SK-N-SH (cell line): ENCODE results near the gene RGS7. TPM values are rescaled to one million over a fixed set of nuclear protein-coding genes. Genes with fewer than 3 reads are reported as not detected.

Experiments used
- CTCF ChIA-PET: fragments of 300-600, 350-600 bp; formaldehyde crosslinking; extraction: SDS; loops from one replicate; lab custom pipeline; 2021; lab: Yijun Ruan, JAX
- POLR2A ChIA-PET: fragments of 350-600 bp; sonication (Branson Sonifier 250); formaldehyde crosslinking; extraction: SDS; loops from one replicate; lab custom pipeline; 2020; ENCODE audit warnings: antibody characterized with exemption, inconsistent platforms; lab: Yijun Ruan, JAX
- DNase-seq: peaks from one replicate; pipeline ENCODE4 v3.0.0; 2012
- H2AFZ ChIP-seq: fragments of 200-600 bp; sonication (generic); 2 replicates; pipeline ENCODE4 v1.8.1; 2016; ENCODE audit warnings: antibody characterized with exemption, mild to moderate bottlenecking, low read depth
- H3F3A ChIP-seq: fragments of 200-600 bp; sonication (generic); replicated peaks from 2 replicates; pipeline ENCODE3; 2016; ENCODE audit warnings: antibody characterized with exemption, mild to moderate bottlenecking; ENCODE audit not compliant: insufficient read depth
- H3K27ac ChIP-seq, 2 experiments: fragments of 200-500 bp in 1 of 2; fragments of 200-600 bp in 1 of 2; sonication (Bioruptor generic) in 1 of 2; sonication (generic), shearing (Covaris generic) in 1 of 2; 2 replicates each; pipeline versions ENCODE4 v1.5.1 to v1.6.1; 2014 to 2016; ENCODE audit warnings: low read depth in 2 of 2, inconsistent platforms in 1 of 2, low read length in 1 of 2, mild to moderate bottlenecking in 1 of 2, mixed read lengths in 1 of 2
- H3K27me3 ChIP-seq: fragments of 200-600 bp; sonication (generic), shearing (Covaris generic); 2 replicates; pipeline ENCODE4 v1.6.1; 2016; ENCODE audit warnings: mixed run types; ENCODE audit not compliant: insufficient read depth
- H3K36me3 ChIP-seq, 2 experiments: fragments of 200-500 bp in 1 of 2; fragments of 200-600 bp in 1 of 2; sonication (Bioruptor generic) in 1 of 2; sonication (generic) in 1 of 2; replicated peaks in 1 of 2; 2 replicates each; pipeline versions ENCODE3 to v1.5.1; 2014 to 2016; ENCODE audit warnings: low read length in 1 of 2, mild to moderate bottlenecking in 1 of 2; ENCODE audit not compliant: insufficient read depth in 2 of 2, control insufficient read depth in 1 of 2
- H3K4me1 ChIP-seq, 2 experiments: fragments of 200-500 bp in 1 of 2; fragments of 200-600 bp in 1 of 2; sonication (Bioruptor generic) in 1 of 2; sonication (generic), shearing (Covaris generic) in 1 of 2; 2 replicates each; pipeline versions ENCODE4 v1.5.1 to v1.6.1; 2014 to 2016; ENCODE audit warnings: low read depth in 1 of 2, low read length in 1 of 2, mixed run types in 1 of 2; ENCODE audit not compliant: insufficient read depth in 2 of 2, control insufficient read depth in 1 of 2
- H3K4me2 ChIP-seq: fragments of 200-600 bp; sonication (generic), shearing (Covaris generic); 2 replicates; pipeline ENCODE4 v1.6.1; 2017; ENCODE audit warnings: mixed run types
- H3K4me3 ChIP-seq, 2 experiments: fragments of 200-500 bp in 1 of 2; fragments of 200-600 bp in 1 of 2; sonication (Bioruptor generic) in 1 of 2; sonication (generic), shearing (Covaris generic) in 1 of 2; 2 replicates each; pipeline versions ENCODE4 v1.5.1 to v1.8.1; 2014 to 2016; ENCODE audit warnings: low read depth in 2 of 2, inconsistent platforms in 1 of 2, low read length in 1 of 2, mild to moderate bottlenecking in 1 of 2, mixed read lengths in 1 of 2, moderate library complexity in 1 of 2
- H3K79me2 ChIP-seq: fragments of 200-600 bp; sonication (generic); 2 replicates; pipeline ENCODE4 v1.8.1; 2017; ENCODE audit warnings: mild to moderate bottlenecking; ENCODE audit not compliant: insufficient read depth
- H3K9ac ChIP-seq: fragments of 200-600 bp; sonication (generic); 2 replicates; pipeline ENCODE4 v1.6.1; 2017; ENCODE audit warnings: mixed run types
- H3K9me2 ChIP-seq: fragments of 200-600 bp; sonication (generic); 2 replicates; pipeline ENCODE4 v1.6.1; 2017; ENCODE audit warnings: mixed run types
- H3K9me3 ChIP-seq: fragments of 200-600 bp; sonication (generic); 2 replicates; pipeline ENCODE4 v1.6.1; 2017; ENCODE audit warnings: mixed run types, mild to moderate bottlenecking, moderate library complexity
- H4K20me1 ChIP-seq: fragments of 200-600 bp; sonication (generic); 2 replicates; pipeline ENCODE4 v1.6.1; 2017; ENCODE audit warnings: mild to moderate bottlenecking, mixed run types; ENCODE audit not compliant: insufficient read depth
- CHD2 ChIP-seq: fragments of 150-350 bp; IDR thresholded peaks from 2 replicates; pipeline ENCODE4 v1.6.1; 2018; ENCODE audit warnings: low read length; ENCODE audit not compliant: partially characterized antibody
- EP300 ChIP-seq, 2 experiments: IDR thresholded peaks; 2 replicates each; pipeline versions ENCODE4 v1.4.0 to v1.6.1; 2012; ENCODE audit warnings: borderline replicate concordance in 1 of 2, low read depth in 1 of 2, low read length in 1 of 2
- EZH2phosphoT487 ChIP-seq: fragments of 200-600 bp; sonication (generic); IDR thresholded peaks from 2 replicates; pipeline ENCODE4 v1.6.1; 2017; ENCODE audit warnings: low read depth, mixed run types, mild to moderate bottlenecking, antibody characterized with exemption, moderate library complexity, borderline replicate concordance
- FOXJ3 ChIP-seq: sonication (generic); formaldehyde crosslinking; IDR thresholded peaks from 2 replicates; pipeline ENCODE4 v1.5.1; 2020; ENCODE audit warnings: mild to moderate bottlenecking, missing genetic modification reagents
- GABPA ChIP-seq: IDR thresholded peaks from 2 replicates; pipeline ENCODE4 v1.4.0; 2012; ENCODE audit warnings: low read depth, mild to moderate bottlenecking
- GATA2 ChIP-seq: sonication (generic); formaldehyde crosslinking; IDR thresholded peaks from 2 replicates; pipeline ENCODE4 v1.5.0; 2020; ENCODE audit warnings: mild to moderate bottlenecking, missing genetic modification reagents
- MXI1 ChIP-seq: IDR thresholded peaks from 2 replicates; pipeline ENCODE4 v1.6.1; 2012; ENCODE audit warnings: mild to moderate bottlenecking, low read depth, low read length, improper control_type of control experiment
- POLR2AphosphoS5 ChIP-seq: IDR thresholded peaks from 2 replicates; pipeline ENCODE4 v1.6.1; 2012; ENCODE audit warnings: low read depth, low read length
- RAD21 ChIP-seq: IDR thresholded peaks from 2 replicates; pipeline ENCODE4 v1.6.1; 2012; ENCODE audit warnings: mild to moderate bottlenecking, low read length
- RCOR1 ChIP-seq: fragments of 150-350 bp; IDR thresholded peaks from 2 replicates; pipeline ENCODE4 v1.6.1; 2017; ENCODE audit warnings: antibody characterized with exemption, low read length
- RXRA ChIP-seq: IDR thresholded peaks from 2 replicates; pipeline ENCODE4 v1.4.0; 2012; ENCODE audit warnings: low read depth, mild to moderate bottlenecking, borderline replicate concordance
- TCF12 ChIP-seq: IDR thresholded peaks from 2 replicates; pipeline ENCODE4 v1.4.0; 2012
- TEAD4 ChIP-seq: IDR thresholded peaks from 2 replicates; pipeline ENCODE4 v1.4.0; 2012; ENCODE audit warnings: mild to moderate bottlenecking, borderline replicate concordance; ENCODE audit not compliant: insufficient read depth
- WGBS: methylation state at CpG from one replicate; pipeline ENCODE4 v1.1.6; 2017; ENCODE audit warnings: low lambda C conversion rate; 5-methylcytosine and 5-hydroxymethylcytosine counted together
- polyA plus RNA-seq, 3 experiments: library from polyadenylated mRNA; depleted of rRNA; stranded (reverse); fragments of >200 nt; gene quantifications; 2 replicates each; pipeline ENCODE4 v1.2.3, GENCODE V29; 2012
- TF ChIP-seq, protein P1 (sequence below): IDR thresholded peaks from 2 replicates; pipeline ENCODE4 v1.4.0; 2012; ENCODE audit warnings: low read depth, borderline replicate concordance

The RGS7 gene
- polyA plus RNA-seq, 1 of the 3 experiments (the other 2 are of a cell fraction): 0.36 TPM

DNA sequence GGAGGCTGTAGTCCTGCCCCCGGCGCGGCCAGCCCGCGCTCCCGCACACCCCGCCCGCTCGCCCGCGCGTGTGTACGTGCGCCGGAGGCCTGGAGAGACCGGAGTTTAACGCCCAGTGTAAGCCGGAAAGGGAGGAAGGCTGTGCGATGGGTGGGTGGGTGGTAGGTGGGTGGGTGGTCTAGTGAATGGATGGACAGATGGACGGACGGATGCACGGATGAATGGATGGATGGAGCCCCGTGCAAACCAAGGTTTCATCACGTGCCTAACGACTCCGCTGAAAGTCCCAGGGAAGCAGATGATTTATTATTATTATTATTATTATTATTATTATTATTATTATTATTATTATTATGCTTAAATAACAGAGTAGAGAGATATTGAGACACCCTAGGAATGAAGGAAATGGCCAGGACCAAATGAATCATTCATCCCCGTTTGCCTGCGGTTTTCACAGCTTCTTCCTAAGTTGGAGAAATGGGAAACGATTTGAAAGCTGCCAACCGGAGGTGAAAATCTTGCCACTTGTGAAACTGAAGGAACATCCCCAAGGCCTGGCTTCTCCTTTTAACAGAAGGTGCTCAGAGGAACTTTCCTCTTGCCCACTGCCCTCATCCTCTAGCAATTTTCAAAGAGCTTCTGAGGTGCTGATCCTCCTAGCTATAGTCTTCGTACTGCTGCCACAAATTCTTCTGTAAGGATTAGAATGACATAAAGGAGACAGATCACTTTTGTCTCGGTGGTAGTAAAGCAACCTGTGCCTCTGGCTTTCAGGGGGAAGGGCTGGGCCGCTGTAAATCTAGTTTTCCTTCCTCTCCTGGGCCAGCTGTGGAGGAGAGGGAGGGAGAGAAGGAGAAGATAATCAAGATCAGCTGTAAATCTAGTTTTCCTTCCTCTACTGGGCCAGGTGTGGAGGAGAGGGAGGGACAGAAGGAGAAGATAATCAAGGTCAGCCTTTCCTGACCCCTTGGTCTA is 648 bp upstream of the RGS7 start:
- H3K9me3 ChIP-seq: no peaks in the 10 kb centered on the region
- no peak for TF ChIP-seq GABPA
- TF ChIP-seq MXI1: peak; percentile 7; the same call in 1 of the 2 replicates
- H3F3A ChIP-seq: peaks cover 6% of the 10 kb centered on the region
- H3K79me2 ChIP-seq: no peaks in the 10 kb centered on the region
- H3K4me2 ChIP-seq: peak overlapping the region; percentile 85
- H3K27me3 ChIP-seq: peaks cover 17% of the 10 kb centered on the region; the same call in 1 of the 2 replicates
- no peak overlapping the region for H3K9ac ChIP-seq
- H3K36me3 ChIP-seq: no peaks in the 10 kb centered on the region
- peak overlapping the region; percentile 68; the same call in 1 of the 2 replicates for H2AFZ ChIP-seq
- peak; percentile 2 for DNase-seq
- no peaks in the 10 kb centered on the region for H3K9me2 ChIP-seq
- 37% methylated on average over 22 of the region's 33 CpGs for WGBS
- POLR2A ChIA-PET: interaction anchor here (0.5 kb wide), 1 partner anchor 468 kb away, joined by 3 read pairs; no protein-coding TSS in a partner anchor
- H3K4me3 ChIP-seq: peak overlapping the region; percentile 66 to 69
- no peaks in the 10 kb centered on the region for H4K20me1 ChIP-seq
- H3K27ac ChIP-seq: no peak overlapping the region; a peak in 1 of 4 replicates
- CTCF ChIA-PET: no interaction called here
- peaks cover 0 to 10% of the 10 kb centered on the region in 2 experiments; a peak in 2 of 4 replicates for H3K4me1 ChIP-seq

DNA sequence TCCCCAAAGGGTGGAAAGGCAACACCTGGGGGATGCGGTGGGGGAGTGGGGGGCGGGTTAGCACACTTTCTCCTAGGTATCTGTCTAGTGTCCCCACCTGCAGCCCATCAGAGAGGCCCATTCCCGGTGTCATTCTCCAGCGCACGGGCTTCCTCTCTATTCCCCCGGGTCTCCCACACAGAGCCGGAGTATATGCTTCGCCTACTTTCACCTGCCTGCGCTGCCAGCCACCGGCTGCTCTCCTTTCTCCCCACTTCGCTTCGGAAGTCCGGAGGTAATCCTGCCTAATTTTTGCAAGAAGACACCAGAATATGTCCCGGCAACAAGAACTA is 852 bp downstream of the RGS7 start:
- Histone ChIP-seq H3K79me2 (no peaks in the 10 kb centered on the region), H2AFZ (no peak overlapping the region), H3K4me3 (peak overlapping the region; percentile 66 to 69), H3K9ac (no peak overlapping the region), H4K20me1 (no peaks in the 10 kb centered on the region), H3F3A (peaks cover 6% of the 10 kb centered on the region), H3K9me2 (no peaks in the 10 kb centered on the region), H3K4me1 (peaks cover 0 to 13% of the 10 kb centered on the region in 2 experiments; a peak in 2 of 4 replicates), H3K27ac (peak overlapping the region in 1 of 2 experiments; percentile 78; a peak in 2 of 4 replicates)
- 30% methylated on average over 14 of the region's 14 CpGs for WGBS
- peak; percentile 50 for DNase-seq
- POLR2A ChIA-PET: no interaction called here
- CTCF ChIA-PET: no interaction called here
- TF ChIP-seq GATA2 (CRISPR knock-in tag) (no peak), EP300 (IDR thresholded peaks at IDR 0.05; ENCODE audit: borderline replicate concordance in 1 of 2, low read depth in 1 of 2, low read length in 1 of 2) (no peak), RCOR1 (no peak)
- TF ChIP-seq, protein P1, sequence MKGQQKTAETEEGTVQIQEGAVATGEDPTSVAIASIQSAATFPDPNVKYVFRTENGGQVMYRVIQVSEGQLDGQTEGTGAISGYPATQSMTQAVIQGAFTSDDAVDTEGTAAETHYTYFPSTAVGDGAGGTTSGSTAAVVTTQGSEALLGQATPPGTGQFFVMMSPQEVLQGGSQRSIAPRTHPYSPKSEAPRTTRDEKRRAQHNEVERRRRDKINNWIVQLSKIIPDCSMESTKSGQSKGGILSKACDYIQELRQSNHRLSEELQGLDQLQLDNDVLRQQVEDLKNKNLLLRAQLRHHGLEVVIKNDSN: no peak
- TF ChIP-seq, all 33 proteins: peak for 0
- no peaks in the 10 kb centered on the region for H3K9me3 ChIP-seq
- H3K4me2 ChIP-seq: peak overlapping the region; percentile 85
- no peaks in the 10 kb centered on the region for H3K36me3 ChIP-seq
- peaks cover 16% of the 10 kb centered on the region; the same call in 1 of the 2 replicates for H3K27me3 ChIP-seq

DNA sequence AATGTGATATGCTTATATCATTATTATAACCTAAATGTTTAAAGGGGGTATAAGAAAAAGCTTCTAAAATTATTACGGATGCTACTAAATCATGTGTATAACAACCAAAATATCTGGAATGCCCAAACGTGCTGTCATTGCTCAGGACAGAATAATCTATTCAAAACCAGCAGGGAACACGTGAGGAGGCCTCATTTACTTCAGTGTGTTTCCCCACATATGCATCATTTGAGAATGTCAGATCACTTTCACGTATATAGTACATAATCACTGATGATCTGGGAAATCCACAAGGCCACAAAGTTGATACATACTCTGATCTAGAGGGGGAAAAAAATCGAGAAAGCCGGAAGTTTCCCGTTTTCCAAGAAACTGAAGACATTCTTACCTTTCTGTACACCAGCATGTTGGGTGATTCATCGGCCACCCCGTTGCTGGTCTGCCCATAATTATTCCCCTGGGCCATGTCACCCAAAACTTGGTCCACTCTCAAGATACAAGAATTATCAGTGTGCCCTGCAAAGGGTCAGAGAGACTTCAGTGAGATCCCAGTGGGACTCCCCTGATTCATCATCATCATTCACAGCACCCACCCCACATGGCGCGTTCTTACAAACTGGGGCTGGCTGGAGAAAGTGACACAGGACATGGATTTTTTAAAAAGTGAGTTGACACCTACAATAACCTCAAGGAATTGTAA is 1.5 kb downstream of the RGS7 start:
- no peak for DNase-seq
- Histone ChIP-seq H3K4me2 (no peak overlapping the region), H3K27me3 (peaks cover 9% of the 10 kb centered on the region; the same call in 1 of the 2 replicates), H3K9me3 (no peaks in the 10 kb centered on the region), H3K4me3 (peak overlapping the region in 1 of 2 experiments; percentile 66; a peak in 2 of 4 replicates), H3K79me2 (no peaks in the 10 kb centered on the region), H4K20me1 (no peaks in the 10 kb centered on the region)
- TF ChIP-seq TEAD4 (no peak), CHD2 (no peak), FOXJ3 (CRISPR knock-in tag) (no peak), RXRA (no peak), POLR2AphosphoS5 (no peak), EZH2phosphoT487 (no peak), TCF12 (no peak), RCOR1 (no peak), RAD21 (no peak)
- TF ChIP-seq, protein P1: no peak
- TF ChIP-seq, all 33 proteins: peak for 0
- Histone ChIP-seq H3K36me3 (no peaks in the 10 kb centered on the region), H2AFZ (no peak overlapping the region), H3K9ac (no peak overlapping the region), H3K9me2 (no peaks in the 10 kb centered on the region), H3F3A (peaks cover 6% of the 10 kb centered on the region), H3K4me1 (peaks cover 0 to 13% of the 10 kb centered on the region in 2 experiments; a peak in 2 of 4 replicates), H3K27ac (no peak overlapping the region)
- 76% methylated on average over 11 of the region's 11 CpGs for WGBS
- ChIA-PET CTCF (no interaction called here), POLR2A (no interaction called here)
